ENCODE data around the gene BRPF1.
"Not testable (repeated sequence)": the region's sequence is repeated elsewhere in the genome, so short reads cannot be mapped to it uniquely, and the experiment has no call there.

Gene BRPF1

GRCh38 chr3:9770276-9770812 is 38.8 kb downstream of the BRPF1 start:
- DNase-seq (ENCODE audit: low spot score): no peak

GRCh38 chr3:9771007-9771406 is 39.5 kb downstream of the BRPF1 start:
- DNase-seq (ENCODE audit: low spot score): not testable (repeated sequence)

GRCh38 chr3:9776896-9777693 is 45.6 kb downstream of the BRPF1 start:
- no peak for DNase-seq (ENCODE audit: low spot score)

- no peak for DNase-seq (ENCODE audit: low spot score)
Measured at GRCh38 chr3:9777694-9778021, 46.1 kb downstream of the BRPF1 start.

GRCh38 chr3:9778143-9779074 is 46.9 kb downstream of the BRPF1 start:
- peak; percentile 74 for DNase-seq (ENCODE audit: low spot score)

- DNase-seq (ENCODE audit: low spot score): no peak
Measured at GRCh38 chr3:9779075-9779593, 47.6 kb downstream of the BRPF1 start.

- DNase-seq (ENCODE audit: low spot score): peak; percentile 41
Measured at GRCh38 chr3:9779721-9780457, 48.4 kb downstream of the BRPF1 start.

- DNase-seq (ENCODE audit: low spot score): no peak
Measured at GRCh38 chr3:9780458-9780812, 48.9 kb downstream of the BRPF1 start.

GRCh38 chr3:9780910-9781309 is 49.4 kb downstream of the BRPF1 start:
- DNase-seq (ENCODE audit: low spot score): no peak

GRCh38 chr3:9781551-9781950 is 50.0 kb downstream of the BRPF1 start:
- DNase-seq (ENCODE audit: low spot score): no peak

GRCh38 chr3:9781978-9782603 is 50.6 kb downstream of the BRPF1 start:
- DNase-seq (ENCODE audit: low spot score): no peak

GRCh38 chr3:9782770-9783169 is 51.2 kb downstream of the BRPF1 start:
- no peak for DNase-seq (ENCODE audit: low spot score)

GRCh38 chr3:9783954-9784353 is 52.4 kb downstream of the BRPF1 start:
- DNase-seq (ENCODE audit: low spot score): no peak

GRCh38 chr3:9784965-9785364 is 53.4 kb downstream of the BRPF1 start:
- no peak for DNase-seq (ENCODE audit: low spot score)

- DNase-seq (ENCODE audit: low spot score): no peak
Measured at GRCh38 chr3:9785602-9786001, 54.1 kb downstream of the BRPF1 start.

GRCh38 chr3:9786209-9786739 is 54.7 kb downstream of the BRPF1 start:
- no peak for DNase-seq (ENCODE audit: low spot score)

- DNase-seq (ENCODE audit: low spot score): no peak
Measured at GRCh38 chr3:9786825-9787669, 55.5 kb downstream of the BRPF1 start.

GRCh38 chr3:9787714-9788113 is 56.2 kb downstream of the BRPF1 start:
- DNase-seq (ENCODE audit: low spot score): peak; percentile 26

GRCh38 chr3:9791127-9791526 is 59.6 kb downstream of the BRPF1 start:
- no peak for DNase-seq (ENCODE audit: low spot score)

- no peak for DNase-seq (ENCODE audit: low spot score)
Measured at GRCh38 chr3:9791790-9792404, 60.4 kb downstream of the BRPF1 start.

All from activated CD4-positive, alpha-beta T cell treated with anti-CD3 and anti-CD28 coated beads, Interleukin-2, Interleukin-4, amounts not matched to agents 100 ng/mL and 50 ng/mL, durations not matched to agents 16 hours and 8 hours (primary cell).